GM21786 (cell line): Measurements from ENCODE around the gene RLN1.
"Not testable (repeated sequence)": the region's sequence is repeated elsewhere in the genome, so short reads cannot be mapped to it uniquely, and the experiment has no call there.

Experiments used
- ATAC-seq: cut with Tn5 transposase; IDR thresholded peaks from one replicate; pipeline ENCODE4 v1.9.1; 2021; ENCODE audit not compliant: unreplicated experiment

RLN1 gene

GRCh38 chr9:5338992-5339981 lies at the start of gene RLN1:
RLN1 (minus strand) TSS chr9:5339876; CDS start chr9:5339746, 130 bp downstream.
- ATAC-seq, result peak; percentile 98

- peak; percentile 79 for ATAC-seq
These were observed 49.5 kb upstream of the RLN1 start for GRCh38 chr9:5389109-5389732.

- ATAC-seq, result no peak
These were observed 48.5 kb upstream of the RLN1 start for GRCh38 chr9:5388026-5388819.

GRCh38 chr9:5384436-5384835 lies 44.8 kb upstream of the RLN1 start:
- no peak for ATAC-seq

- ATAC-seq, result no peak
These were observed 42.8 kb upstream of the RLN1 start for GRCh38 chr9:5382479-5382878.

GRCh38 chr9:5375790-5376477 lies 36.3 kb upstream of the RLN1 start:
- ATAC-seq, result no peak

- peak; percentile 80 for ATAC-seq
These were observed 35.4 kb upstream of the RLN1 start for GRCh38 chr9:5375091-5375490.

- peak; percentile 93 for ATAC-seq
These were observed 24.8 kb upstream of the RLN1 start for GRCh38 chr9:5364294-5365024.

- no peak for ATAC-seq
These were observed 21.8 kb upstream of the RLN1 start for GRCh38 chr9:5361326-5362010.

GRCh38 chr9:5360341-5360740 lies 20.7 kb upstream of the RLN1 start:
- no peak for ATAC-seq

- ATAC-seq, result no peak
These were observed 17.9 kb upstream of the RLN1 start for GRCh38 chr9:5357431-5358105.

GRCh38 chr9:5355817-5356216 lies 16.1 kb upstream of the RLN1 start:
- ATAC-seq, result no peak

- no peak for ATAC-seq
These were observed 15.6 kb upstream of the RLN1 start for GRCh38 chr9:5355226-5355625.

- no peak for ATAC-seq
These were observed 14.5 kb upstream of the RLN1 start for GRCh38 chr9:5354184-5354583.

GRCh38 chr9:5352637-5353248 lies 13.1 kb upstream of the RLN1 start:
- ATAC-seq, result no peak

- ATAC-seq, result no peak
These were observed 3.0 kb downstream of the RLN1 start for GRCh38 chr9:5336688-5337087.

GRCh38 chr9:5331276-5331675 lies 8.4 kb downstream of the RLN1 start:
- ATAC-seq, result not testable (repeated sequence)

- no peak for ATAC-seq
These were observed 12.7 kb downstream of the RLN1 start for GRCh38 chr9:5326893-5327548.
